Immature natural killer cell (primary cell): Measurements from ENCODE around the gene AOPEP. TPM values are rescaled to one million over a fixed set of nuclear protein-coding genes. Genes with fewer than 3 reads are reported as not detected.
"Not testable (repeated sequence)": the region's sequence is repeated elsewhere in the genome, so short reads cannot be mapped to it uniquely, and the experiment has no call there.

Source experiments
- DNase-seq, 3 donors: peaks; one replicate each; pipeline ENCODE4 v3.0.0; 2022; ENCODE audit warnings: mixed read lengths in 1 of 3
- H3K27ac Mint-ChIP-seq, 6 donors: one replicate each; pipeline ENCODE4 v1.8.0; 2020; ENCODE audit warnings: mixed read lengths in 6 of 6, mild to moderate bottlenecking in 5 of 6, inconsistent platforms in 4 of 6, moderate library complexity in 3 of 6
- H3K27me3 Mint-ChIP-seq, 3 donors: one replicate each; pipeline ENCODE4 v1.8.0; 2020 to 2021; ENCODE audit warnings: low read depth in 3 of 3, mild to moderate bottlenecking in 3 of 3, mixed read lengths in 3 of 3, moderate library complexity in 3 of 3, inconsistent platforms in 1 of 3
- H3K36me3 Mint-ChIP-seq, 3 donors: one replicate each; pipeline ENCODE4 v1.8.0; 2020; ENCODE audit warnings: mixed read lengths in 3 of 3, inconsistent platforms in 2 of 3, mild to moderate bottlenecking in 2 of 3
- H3K4me1 Mint-ChIP-seq, 2 donors: one replicate each; pipeline ENCODE4 v1.8.0; 2020; ENCODE audit warnings: inconsistent platforms in 2 of 2, mild to moderate bottlenecking in 2 of 2, mixed read lengths in 2 of 2, moderate library complexity in 1 of 2
- H3K4me3 Mint-ChIP-seq, 5 donors: one replicate each; pipeline ENCODE4 v1.8.0; 2020; ENCODE audit warnings: mild to moderate bottlenecking in 5 of 5, mixed read lengths in 5 of 5, inconsistent platforms in 3 of 5, moderate library complexity in 3 of 5
- H3K9me3 Mint-ChIP-seq, 6 donors: one replicate each; pipeline ENCODE4 v1.8.0; 2020; ENCODE audit warnings: mild to moderate bottlenecking in 6 of 6, mixed read lengths in 6 of 6, inconsistent platforms in 4 of 6, moderate library complexity in 3 of 6
- polyA plus RNA-seq, 3 donors: library from polyadenylated mRNA; unstranded; fragments of 300-500 nt; fragmentation: Illumina TruSeq; gene quantifications; one replicate each; pipeline ENCODE4 v1.2.3, GENCODE V29; 2021

AOPEP gene
- polyA plus RNA-seq, 3 donors from 2014 or later: 4.1 to 6.5 (median 5.2) TPM

DNA sequence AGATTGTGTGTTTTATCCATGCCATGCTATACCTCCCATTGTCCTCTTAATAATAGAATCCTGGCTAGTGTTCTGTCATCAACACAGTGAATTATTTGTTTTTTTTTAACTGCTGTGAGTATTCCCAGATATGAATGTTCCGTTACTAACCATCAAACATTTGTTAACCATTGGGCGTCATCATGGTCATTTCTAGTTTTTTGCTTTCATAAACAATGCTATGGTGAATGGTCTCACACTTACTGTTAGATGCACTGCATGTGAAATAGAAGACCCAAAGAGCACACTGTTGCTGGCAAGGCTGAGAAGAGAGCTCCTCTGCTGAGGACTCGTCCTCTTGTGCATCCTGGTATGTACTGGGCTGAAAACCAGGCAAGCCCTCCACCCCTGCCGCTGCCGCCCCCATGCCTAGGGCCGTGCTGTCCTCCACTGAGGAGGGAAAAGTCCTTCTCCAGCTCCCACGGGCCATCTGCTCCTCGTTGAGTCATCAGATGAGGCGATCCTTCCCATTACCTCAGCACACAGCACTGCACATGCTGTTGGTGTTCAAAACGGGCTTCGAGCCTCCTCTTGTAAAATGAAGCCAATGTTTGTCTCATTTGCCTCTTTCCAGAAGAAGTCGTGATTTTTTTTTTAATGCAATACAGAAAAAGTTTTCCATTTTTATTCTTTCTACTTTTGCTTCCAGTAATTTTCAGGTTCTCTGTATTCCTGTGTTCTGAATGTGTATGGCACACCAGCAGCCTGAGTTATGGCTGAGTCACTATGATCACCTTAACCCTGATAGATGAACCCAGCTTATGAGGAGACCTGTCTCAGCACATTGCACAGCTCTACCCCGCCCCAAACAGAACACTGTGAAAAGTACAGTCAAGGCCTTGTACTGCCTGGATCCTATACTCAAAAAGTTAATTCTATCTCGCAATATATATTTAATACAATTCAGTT, 219.0 kb downstream of the AOPEP start:
- no peak for DNase-seq
- H3K4me3 Mint-ChIP-seq: no peak overlapping the region

GRCh38 chr9:94946256-94946655, 219.8 kb downstream of the AOPEP start:
- H3K27ac Mint-ChIP-seq: no peak overlapping the region
- no peaks in the 10 kb centered on the region for H3K9me3 Mint-ChIP-seq
- peaks cover 0 to 12% (median 5%) of the 10 kb centered on the region in 3 donors for H3K36me3 Mint-ChIP-seq
- peaks cover 0 to under 1% (median 0%) of the 10 kb centered on the region in 3 donors for H3K27me3 Mint-ChIP-seq
- no peak overlapping the region for H3K4me3 Mint-ChIP-seq
- peaks cover 19 to 23% of the 10 kb centered on the region in 2 donors for H3K4me1 Mint-ChIP-seq
- no peak for DNase-seq

More for the DNA sequence above, 219.0 kb downstream of the AOPEP start:
- peak overlapping the region in 1 of 6 donors; percentile 66 for H3K27ac Mint-ChIP-seq
- peaks cover 0 to 2% (median 0%) of the 10 kb centered on the region in 3 donors for H3K27me3 Mint-ChIP-seq
- H3K9me3 Mint-ChIP-seq: no peaks in the 10 kb centered on the region
- H3K4me1 Mint-ChIP-seq: peaks cover 13 to 23% of the 10 kb centered on the region in 2 donors
- peaks cover 0 to 12% (median 5%) of the 10 kb centered on the region in 3 donors for H3K36me3 Mint-ChIP-seq

DNA sequence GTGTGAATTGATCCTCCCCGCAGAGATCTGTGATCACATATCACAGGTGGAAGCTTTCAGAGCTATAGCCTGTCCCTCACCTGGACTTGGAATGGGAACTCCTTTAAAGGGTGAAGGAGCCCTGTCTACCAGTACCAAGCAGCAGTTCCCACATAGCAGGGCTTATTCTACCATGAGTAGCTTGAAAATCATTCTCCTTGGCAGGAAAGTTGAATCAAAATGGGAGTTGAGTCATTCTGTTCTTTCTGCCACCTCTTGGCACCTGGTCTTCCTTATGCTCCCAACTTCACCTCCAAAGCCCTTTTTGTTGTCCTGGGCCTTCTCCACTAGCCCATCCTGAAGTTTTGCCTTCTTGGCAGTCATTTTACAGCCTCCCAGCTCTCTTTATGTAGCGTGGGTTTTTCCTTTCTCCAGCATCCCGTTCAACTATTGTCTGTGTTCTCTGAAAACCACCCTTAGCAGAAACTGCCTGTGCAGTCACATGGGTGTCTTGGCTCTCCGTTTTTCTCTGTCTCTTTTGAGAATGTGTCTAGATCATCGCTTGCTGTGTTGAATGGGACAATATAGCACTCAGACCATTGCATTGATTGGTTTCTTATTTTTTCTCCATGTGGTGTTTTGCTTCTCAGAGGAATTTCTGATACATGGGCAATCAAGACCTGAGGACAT, 222.2 kb downstream of the AOPEP start:
- Mint-ChIP-seq H3K4me3 (no peak overlapping the region), H3K36me3 (peaks cover 0 to 9% (median 5%) of the 10 kb centered on the region in 3 donors), H3K27me3 (no peaks in the 10 kb centered on the region), H3K4me1 (peaks cover 42 to 43% of the 10 kb centered on the region in 2 donors), H3K9me3 (no peaks in the 10 kb centered on the region), H3K27ac (peak overlapping the region in 1 of 6 donors; percentile 16)
- no peak for DNase-seq

GRCh38 chr9:94949370-94949769, 222.9 kb downstream of the AOPEP start:
- peak overlapping the region in 3 of 6 donors; percentile 16 to 31 (median 27) for H3K27ac Mint-ChIP-seq
- H3K27me3 Mint-ChIP-seq: no peaks in the 10 kb centered on the region
- H3K9me3 Mint-ChIP-seq: no peaks in the 10 kb centered on the region
- peaks cover 0 to 9% (median 5%) of the 10 kb centered on the region in 3 donors for H3K36me3 Mint-ChIP-seq
- DNase-seq: no peak
- H3K4me1 Mint-ChIP-seq: peaks cover 42 to 44% of the 10 kb centered on the region in 2 donors
- no peak overlapping the region for H3K4me3 Mint-ChIP-seq

DNA sequence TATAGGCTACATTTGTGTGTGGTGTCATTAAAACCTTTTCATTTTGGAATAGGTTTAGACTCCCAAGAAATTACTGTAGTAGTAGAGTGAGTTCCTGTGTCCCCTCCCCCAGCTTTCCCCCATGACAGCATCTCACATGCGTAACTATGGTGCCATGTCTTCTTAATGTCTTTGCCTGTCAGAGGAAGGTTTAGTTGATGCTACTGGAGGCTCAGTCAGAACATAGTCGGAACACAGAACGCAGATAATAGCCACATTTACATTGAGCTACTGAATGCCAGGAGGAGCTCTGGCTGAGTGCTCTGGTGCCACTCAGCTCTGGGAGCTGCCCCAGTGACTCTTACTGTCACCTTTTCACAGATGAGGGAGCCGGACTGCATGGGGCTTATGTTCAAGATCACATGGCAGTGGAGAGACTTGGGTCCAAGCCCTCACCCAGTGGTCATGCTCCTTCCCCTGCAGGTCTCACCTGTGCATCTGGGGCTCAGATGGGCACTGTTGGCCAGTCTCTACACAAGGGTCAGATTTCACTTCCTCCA, 223.6 kb downstream of the AOPEP start:
- peak overlapping the region in 1 of 6 donors; percentile 36 for H3K27ac Mint-ChIP-seq
- no peak for DNase-seq
- H3K27me3 Mint-ChIP-seq: no peaks in the 10 kb centered on the region
- H3K9me3 Mint-ChIP-seq: no peaks in the 10 kb centered on the region
- H3K36me3 Mint-ChIP-seq: peaks cover 3 to 11% (median 8%) of the 10 kb centered on the region in 3 donors
- H3K4me3 Mint-ChIP-seq: peak overlapping the region in 3 of 5 donors; percentile 8 to 76 (median 19)
- peaks cover 42 to 44% of the 10 kb centered on the region in 2 donors for H3K4me1 Mint-ChIP-seq

DNA sequence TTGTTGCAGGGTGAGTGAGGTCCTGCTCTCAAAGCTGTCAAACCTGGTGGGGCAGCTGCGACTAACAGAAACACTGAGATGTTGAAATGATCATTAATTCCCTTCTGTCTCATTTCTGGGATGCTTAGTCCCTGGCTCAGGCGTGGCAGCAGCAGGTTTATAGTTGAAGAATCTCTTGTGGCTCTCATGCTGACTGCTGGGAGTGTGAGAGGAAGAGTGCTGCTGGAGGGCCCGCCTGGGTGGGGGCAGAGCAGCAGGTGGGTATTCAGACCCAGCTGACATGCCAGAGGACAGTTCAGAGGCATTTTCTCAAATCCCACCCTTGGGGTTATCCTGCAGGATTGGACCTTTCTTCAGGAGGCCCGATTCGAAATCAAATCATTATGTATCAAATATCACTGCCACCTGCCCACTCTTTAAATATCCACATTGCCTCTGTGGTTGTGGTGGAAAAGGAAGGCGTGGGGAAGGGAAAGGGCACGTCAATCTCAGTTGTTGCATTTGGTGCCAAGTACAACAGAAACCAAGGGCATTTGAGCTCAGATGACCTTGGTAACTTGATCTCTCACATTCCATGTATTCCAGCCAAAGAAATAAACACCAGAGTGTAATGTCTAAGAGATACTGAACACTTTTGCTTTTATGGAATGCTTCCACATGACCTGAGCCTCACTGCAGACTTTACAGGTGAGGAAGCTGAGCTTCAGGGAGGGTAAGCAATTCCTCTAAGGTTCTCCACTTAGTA, 224.3 kb downstream of the AOPEP start:
- Mint-ChIP-seq H3K4me3 (peak overlapping the region; percentile 76 to 84 (median 78)), H3K9me3 (no peaks in the 10 kb centered on the region), H3K27me3 (no peaks in the 10 kb centered on the region), H3K4me1 (peaks cover 42 to 44% of the 10 kb centered on the region in 2 donors), H3K27ac (peak overlapping the region; percentile 82 to 98 (median 93)), H3K36me3 (peaks cover 9 to 15% (median 9%) of the 10 kb centered on the region in 3 donors)
- DNase-seq: no peak

GRCh38 chr9:94951324-94952135, 225.0 kb downstream of the AOPEP start:
- Mint-ChIP-seq H3K27me3 (no peaks in the 10 kb centered on the region), H3K9me3 (no peaks in the 10 kb centered on the region), H3K27ac (peak overlapping the region; percentile 82 to 98 (median 93)), H3K4me3 (peak overlapping the region; percentile 76 to 84 (median 78)), H3K4me1 (peaks cover 42 to 44% of the 10 kb centered on the region in 2 donors), H3K36me3 (peaks cover 15 to 20% (median 17%) of the 10 kb centered on the region in 3 donors)
- peak in 1 of 3 donors; percentile 9 for DNase-seq

- Mint-ChIP-seq H3K4me3 (peak overlapping the region; percentile 76 to 84 (median 78)), H3K27me3 (no peaks in the 10 kb centered on the region), H3K36me3 (peaks cover 19 to 28% (median 27%) of the 10 kb centered on the region in 3 donors), H3K27ac (peak overlapping the region; percentile 82 to 98 (median 93)), H3K4me1 (peaks cover 42 to 44% of the 10 kb centered on the region in 2 donors), H3K9me3 (no peaks in the 10 kb centered on the region)
- DNase-seq: peak; percentile 44 to 58 (median 54)
These were observed 226.3 kb downstream of the AOPEP start for GRCh38 chr9:94952565-94953373.

DNA sequence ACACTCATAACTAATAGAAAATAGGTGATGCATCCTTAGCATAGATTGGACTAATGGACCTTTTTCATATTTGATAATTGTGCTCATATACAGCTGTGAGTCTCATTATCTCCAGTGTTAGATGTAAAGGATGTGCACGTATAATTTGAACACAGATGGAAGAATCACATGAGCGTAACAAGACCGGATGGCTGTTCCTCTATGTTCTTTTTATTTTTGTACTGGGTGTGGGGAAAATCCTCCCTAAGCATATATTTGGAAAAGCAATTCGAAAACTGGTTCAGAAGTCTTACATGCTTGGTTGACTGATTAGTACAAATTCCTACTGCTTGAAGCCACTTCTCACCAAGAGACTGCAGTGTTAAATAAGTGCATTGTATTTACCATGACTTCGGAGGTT, 230.2 kb downstream of the AOPEP start:
- H3K4me1 Mint-ChIP-seq: peaks cover 20 to 21% of the 10 kb centered on the region in 2 donors
- H3K27ac Mint-ChIP-seq: peak overlapping the region in 2 of 6 donors; percentile 22 to 53
- H3K9me3 Mint-ChIP-seq: no peaks in the 10 kb centered on the region
- H3K27me3 Mint-ChIP-seq: no peaks in the 10 kb centered on the region
- H3K36me3 Mint-ChIP-seq: peaks cover 18 to 36% (median 32%) of the 10 kb centered on the region in 3 donors
- no peak overlapping the region for H3K4me3 Mint-ChIP-seq
- DNase-seq: no peak

DNA sequence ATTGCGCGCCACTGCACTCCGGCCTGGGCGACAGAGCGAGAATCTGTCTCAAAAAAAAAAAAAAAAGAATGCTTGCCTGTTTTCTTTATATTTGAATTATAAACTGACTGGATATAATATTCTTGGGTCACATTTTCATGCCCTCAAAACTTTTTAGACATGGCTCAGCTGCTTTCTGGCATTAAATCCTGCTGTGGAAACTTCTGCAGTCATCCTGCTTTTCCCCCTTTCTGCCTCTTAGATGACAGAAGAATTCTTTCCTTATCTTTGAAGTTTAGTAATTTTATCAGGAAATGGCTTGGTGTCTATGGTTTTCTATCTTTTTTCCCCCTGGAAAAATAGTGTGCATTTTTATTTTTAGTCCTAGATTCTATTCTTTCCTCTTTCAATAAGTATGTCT, 234.5 kb downstream of the AOPEP start:
- no peaks in the 10 kb centered on the region for H3K9me3 Mint-ChIP-seq

DNA sequence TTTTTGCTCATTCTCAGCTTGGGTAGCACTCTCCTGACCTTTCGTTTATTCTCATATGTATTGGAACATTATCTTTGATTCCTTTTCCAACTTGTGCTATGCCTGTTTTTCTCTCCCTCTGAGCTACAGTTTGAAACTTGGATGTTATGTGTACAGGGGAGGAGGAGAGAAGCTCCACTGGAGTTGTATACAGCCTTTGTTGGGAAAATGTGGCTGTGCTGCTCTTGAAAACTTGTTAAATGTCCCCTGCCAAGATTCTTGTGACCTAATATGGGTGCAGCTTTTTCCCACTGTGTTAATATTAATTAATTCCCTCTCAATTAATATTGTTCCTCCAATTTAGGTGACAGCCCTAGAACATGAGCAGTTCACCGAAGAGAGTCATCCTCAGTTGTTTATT, 235.4 kb downstream of the AOPEP start:
- Mint-ChIP-seq H3K27me3 (no peaks in the 10 kb centered on the region), H3K27ac (no peak overlapping the region), H3K4me1 (no peaks in the 10 kb centered on the region), H3K36me3 (peaks cover 8 to 35% (median 22%) of the 10 kb centered on the region in 3 donors), H3K9me3 (no peaks in the 10 kb centered on the region), H3K4me3 (no peak overlapping the region)
- no peak for DNase-seq

More for the DNA sequence above, 234.5 kb downstream of the AOPEP start:
- H3K27me3 Mint-ChIP-seq: no peaks in the 10 kb centered on the region
- no peaks in the 10 kb centered on the region for H3K4me1 Mint-ChIP-seq
- DNase-seq: no peak
- no peak overlapping the region for H3K27ac Mint-ChIP-seq
- no peak overlapping the region for H3K4me3 Mint-ChIP-seq
- peaks cover 16 to 41% (median 29%) of the 10 kb centered on the region in 3 donors for H3K36me3 Mint-ChIP-seq

- not testable (repeated sequence) for H3K4me3 Mint-ChIP-seq, H3K9me3 Mint-ChIP-seq, DNase-seq, H3K27ac Mint-ChIP-seq, H3K4me1 Mint-ChIP-seq, H3K27me3 Mint-ChIP-seq
- H3K36me3 Mint-ChIP-seq: peaks cover 6 to 42% (median 17%) of the 10 kb centered on the region in 3 donors
These were observed 239.1 kb downstream of the AOPEP start for GRCh38 chr9:94965631-94966030.
